NCI-H2081 treated with DMSO at 0.1 percent for 48 hours (cell line): ENCODE data around the gene RNF144B.

Experiments
- DNase-seq: peaks from one replicate; lab custom pipeline; 2025; lab: John Stamatoyannopoulos, UW

Gene RNF144B

DNA sequence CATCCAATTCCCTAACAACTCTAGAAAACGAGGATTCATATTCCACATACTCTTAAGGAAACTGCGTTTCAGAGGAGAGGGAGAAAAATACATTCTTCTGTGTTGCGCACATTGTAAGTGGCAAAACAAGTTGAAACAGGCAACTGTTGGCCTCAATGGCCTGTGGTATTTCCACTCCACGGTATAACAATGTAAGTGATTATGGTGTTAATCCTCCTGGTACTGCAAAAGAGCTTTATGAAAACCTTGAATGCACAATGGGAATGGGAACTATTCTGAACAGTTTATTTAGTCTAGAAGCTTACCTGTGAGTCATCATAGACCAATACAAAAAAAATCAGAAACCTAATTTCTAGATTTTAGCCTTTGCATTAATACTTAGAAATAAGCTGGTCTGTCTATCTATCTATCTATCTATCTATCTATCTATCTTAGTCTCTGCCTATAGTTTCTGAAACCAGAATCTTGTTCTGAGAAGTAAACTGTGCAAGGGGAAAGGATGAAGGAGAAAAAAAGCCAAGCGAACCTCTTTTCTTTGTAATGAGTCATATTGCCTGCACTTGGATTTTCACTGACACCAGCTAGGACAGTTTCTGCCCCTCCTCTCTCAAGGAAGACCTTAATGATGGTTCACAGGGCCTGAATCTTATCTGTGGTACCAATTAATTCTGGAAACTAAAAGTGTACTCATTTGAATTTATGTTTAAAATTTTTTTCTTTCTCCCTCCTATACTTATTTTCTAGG lies 101.5 kb downstream of the RNF144B start:
- DNase-seq, result no peak

DNA sequence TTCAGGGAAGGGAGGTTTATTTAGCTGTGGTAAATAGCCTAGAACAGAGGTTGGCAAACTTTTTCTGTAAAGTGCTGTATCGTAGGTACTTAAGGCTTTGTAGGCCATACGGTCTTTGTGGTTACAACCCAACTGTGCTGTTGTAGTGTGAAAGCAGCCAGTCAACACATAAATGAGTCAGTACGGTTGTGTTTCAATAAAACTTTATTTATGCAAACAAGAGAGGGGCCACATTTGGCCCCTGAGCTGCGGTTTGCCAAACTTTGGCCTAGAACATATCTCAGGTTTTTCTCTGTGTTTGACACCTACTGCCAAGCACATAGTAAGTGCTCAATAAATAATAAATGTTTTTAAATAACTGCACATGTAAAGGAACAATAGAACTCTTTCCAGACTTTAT lies 102.2 kb downstream of the RNF144B start:
- DNase-seq, result no peak

DNA sequence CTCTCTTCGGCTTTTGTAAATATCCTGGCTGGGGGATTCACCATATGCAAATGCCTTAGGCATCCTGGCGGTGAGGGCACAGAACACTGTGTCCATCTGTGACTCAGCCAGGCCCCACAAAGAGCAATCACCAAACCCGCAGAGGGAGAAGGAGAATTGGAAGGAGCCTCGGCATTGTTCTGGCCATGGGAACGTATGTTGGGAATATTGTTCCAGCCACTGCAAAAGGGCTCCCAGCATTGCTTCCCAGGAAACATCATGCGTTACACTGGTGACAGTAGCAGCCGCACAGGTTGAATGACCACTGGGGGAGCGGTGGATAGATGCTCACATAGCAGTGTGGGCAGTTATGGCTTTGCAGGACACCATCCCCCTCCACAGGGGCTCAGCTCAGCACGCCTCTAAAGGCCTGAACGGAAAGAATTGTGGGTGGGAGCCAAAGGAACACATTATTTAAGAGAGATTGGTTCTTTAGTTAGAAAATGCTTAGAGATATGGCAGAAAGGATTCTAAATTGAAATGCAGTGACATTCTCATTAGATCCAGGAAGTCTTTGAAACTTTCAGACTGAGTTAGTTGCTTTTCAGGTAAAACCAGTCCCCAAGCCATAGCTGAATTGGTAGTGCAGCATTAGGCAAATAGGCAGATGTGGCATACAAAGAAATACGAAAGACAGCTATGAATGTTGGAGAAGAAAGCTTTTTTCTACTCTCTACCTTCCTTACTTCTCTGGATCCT lies 104.3 kb downstream of the RNF144B start:
- DNase-seq, result no peak

DNA sequence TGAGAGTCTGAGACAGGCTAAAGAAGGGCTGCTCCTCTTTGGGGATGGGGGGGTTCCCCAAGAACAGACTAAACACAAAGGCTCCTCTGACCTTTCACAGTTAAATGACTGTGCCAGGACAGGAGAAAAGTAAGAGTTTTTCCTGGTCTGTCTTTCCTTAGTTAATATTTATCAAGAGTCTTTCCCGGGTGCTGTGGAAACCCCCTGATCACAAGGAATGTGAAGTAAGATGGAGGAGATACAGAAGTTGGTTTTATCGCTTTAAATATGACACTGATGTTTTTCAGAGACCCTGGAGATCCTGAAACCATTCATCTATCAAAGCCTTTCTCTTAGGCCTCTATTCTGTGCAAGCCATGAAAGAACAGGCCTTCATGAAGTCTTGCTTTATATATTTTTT lies 105.8 kb downstream of the RNF144B start:
- no peak for DNase-seq

DNA sequence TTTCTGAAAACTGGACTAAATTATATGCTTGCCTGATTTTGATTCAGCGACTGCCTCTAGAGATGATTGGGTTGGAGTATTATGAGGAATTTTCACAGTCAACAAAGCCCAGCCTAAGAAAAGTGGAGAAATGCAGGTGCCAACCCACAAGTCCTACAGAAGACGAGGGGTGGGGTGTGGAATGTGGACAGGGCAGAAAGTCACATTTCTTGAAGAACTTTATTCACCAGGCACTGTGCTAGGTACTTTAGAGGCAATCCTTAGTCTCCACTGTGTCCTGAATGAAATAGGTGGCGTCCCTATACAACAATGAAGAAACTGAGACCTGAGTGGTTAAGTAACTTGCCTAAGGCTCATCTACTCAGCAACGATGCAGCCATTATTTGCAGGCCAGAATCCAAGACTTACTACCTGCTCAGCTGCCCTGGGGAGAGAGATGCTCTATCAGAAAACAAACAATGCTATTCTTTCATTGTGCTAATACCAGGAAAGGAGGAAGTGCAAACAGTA lies 106.3 kb downstream of the RNF144B start:
- no peak for DNase-seq

DNA sequence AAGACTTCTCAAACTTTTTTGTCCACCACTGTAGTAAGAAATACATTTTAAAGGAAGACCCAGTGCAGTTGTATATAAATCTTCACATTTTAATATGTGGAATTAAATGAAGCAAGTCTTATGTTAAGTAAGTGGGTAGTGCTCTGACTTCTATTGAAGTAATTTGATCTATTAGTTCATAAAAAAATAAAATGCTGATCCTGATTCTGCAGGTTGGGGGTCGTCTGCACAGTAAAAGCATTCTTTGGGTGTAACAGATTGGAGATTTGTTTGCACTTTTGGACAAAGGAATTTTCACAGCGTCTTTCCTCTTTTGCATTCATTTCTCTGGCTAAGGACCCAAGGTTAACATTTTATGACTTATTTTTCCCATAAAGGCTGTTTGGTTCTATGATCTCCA lies 106.8 kb downstream of the RNF144B start:
- no peak for DNase-seq

DNA sequence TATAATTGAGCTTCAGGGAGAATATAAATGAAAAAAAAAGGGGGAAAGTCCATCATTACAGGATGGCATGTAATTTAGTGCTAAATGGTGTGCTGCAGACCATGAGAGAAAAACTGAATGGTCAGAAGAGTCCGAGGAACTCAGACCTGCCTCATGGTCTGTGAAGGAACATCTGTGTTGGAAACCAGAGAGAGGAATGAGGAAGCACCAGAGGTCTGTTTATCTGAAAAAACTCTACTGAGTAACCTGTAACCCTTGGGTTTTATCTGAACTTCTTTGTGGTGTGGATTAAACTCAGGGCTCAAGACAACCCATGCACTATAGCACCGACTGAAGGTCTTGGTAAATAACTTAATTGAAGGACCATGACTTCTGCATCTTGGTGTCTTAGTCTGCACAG lies 108.1 kb downstream of the RNF144B start:
- DNase-seq, result no peak

DNA sequence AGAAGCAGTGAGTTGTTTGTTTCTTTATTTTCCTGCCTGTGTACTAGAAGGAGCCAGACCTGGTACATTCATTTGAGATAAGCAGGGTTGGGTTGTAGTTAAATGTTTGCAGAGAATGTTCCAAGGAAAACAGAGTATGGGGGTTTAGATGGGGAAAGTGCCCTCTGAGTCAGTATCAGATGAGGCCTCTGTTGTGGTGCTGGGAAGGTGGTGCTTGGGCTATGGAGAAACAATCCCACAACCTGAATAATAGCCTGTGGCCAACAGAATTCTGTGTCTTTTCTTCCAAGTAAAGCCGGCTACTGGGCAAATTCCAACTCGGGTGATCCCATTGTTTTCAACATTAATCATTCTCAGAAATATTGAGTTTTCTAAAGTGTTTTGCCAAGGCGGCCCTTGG lies 109.3 kb downstream of the RNF144B start:
- no peak for DNase-seq

DNA sequence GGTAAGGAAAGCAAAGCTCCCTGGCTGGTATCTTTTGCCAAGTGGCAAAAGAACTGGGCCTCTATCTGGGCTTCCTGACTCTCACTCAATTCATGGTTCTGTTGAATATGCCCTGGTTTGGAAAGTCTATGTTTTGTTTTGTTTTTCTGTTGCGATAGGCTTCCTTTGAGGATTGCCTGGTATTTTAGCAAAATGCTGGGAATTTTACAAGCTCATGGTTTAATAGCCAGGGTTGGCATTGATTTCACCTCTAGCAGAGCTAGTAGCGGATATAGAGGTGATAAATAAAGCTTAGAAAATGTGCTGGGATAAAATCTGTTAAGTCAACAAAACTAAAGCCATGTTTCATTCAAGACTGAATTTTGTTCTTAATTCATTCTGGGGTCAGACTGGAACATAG lies 109.9 kb downstream of the RNF144B start:
- no peak for DNase-seq

DNA sequence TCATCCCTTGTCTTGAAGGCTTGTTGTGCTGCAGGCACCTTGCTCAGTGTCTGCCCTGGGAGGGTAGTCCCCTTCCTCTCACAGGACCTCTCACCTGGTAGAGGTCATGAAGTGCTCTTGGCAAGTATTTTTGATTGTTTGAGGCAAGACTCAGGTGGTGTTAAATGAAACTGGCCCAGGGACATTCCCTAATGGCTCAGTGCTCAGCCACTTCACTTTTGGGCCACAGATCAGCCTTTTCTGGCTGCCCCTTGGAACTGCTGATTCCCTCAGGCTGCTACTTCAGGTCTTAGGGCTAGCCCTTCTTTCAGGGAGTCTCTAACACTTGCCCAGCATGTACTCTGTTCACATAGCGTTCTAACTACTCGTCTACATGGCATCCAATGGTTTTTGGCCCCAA lies 111.3 kb downstream of the RNF144B start:
- no peak for DNase-seq

DNA sequence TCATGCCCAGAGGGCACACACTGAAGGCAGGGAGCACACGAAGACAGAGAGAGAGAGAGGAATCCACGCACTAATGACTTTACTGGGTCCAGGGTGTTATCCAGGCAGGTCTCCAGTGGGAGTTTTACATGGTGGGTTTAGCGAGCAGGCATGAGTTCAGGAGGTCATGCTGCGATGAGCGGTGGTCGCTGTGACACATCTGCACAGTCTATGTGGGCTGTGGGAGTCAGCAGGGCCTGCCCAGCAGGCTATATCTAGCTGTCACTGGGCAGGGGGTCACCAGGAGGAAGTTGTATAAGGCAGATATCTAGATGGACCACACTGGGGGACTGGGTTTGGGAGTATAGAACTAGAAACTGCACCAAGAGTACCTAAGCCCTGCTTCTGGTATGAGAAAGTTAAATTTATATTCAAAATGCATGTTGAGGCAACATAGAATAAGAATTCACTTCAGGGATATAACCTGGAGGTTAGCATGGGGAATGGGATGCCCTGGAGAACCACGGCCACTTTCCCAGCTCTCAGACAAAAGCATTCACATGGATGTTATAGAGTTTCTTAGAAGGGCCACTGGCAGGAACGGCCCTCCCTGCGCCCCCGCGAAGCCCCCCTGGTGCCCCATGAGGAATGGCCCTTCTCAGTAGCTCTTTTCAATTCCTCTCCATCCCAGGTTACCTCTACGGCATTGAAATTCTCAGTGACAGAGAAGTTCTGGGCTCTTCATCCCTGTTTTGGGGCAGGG lies 113.9 kb downstream of the RNF144B start:
- no peak for DNase-seq

DNA sequence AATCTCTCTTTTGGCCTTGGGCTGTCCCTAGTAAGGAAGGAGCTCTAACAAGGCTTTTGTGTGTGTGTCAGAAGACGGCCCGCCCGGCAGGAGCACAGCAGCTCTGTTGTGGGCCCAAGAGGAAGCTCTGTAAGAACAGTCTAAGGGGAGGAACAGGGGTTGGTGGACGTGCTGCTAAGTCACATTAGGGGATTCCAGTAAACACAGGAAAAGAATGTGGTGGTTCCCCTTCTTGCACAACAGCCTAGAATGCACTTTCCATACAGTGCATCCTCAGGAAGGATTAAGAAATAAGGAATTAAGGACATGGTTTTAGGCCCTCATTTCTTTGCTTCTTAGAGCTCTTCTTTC lies 114.5 kb downstream of the RNF144B start:
- no peak for DNase-seq

DNA sequence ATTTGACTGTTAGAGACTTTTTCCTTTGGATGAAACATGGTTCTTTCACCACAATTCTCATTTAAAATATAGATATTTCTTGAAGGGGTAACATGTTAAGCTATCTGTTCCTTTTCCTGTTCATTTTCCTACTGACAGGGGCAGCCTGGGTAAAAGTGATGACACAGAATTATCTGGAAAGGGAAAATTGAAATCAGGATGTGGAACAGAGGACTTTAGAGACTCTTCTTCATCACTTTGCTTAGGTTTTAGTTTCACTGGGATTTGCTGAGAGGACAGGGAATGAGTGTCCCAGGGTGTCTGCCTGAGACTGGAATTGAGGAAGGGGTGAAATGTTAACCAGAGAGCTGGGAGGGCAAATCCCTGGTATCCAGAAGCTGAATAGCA lies 116.0 kb downstream of the RNF144B start:
- DNase-seq, result no peak

DNA sequence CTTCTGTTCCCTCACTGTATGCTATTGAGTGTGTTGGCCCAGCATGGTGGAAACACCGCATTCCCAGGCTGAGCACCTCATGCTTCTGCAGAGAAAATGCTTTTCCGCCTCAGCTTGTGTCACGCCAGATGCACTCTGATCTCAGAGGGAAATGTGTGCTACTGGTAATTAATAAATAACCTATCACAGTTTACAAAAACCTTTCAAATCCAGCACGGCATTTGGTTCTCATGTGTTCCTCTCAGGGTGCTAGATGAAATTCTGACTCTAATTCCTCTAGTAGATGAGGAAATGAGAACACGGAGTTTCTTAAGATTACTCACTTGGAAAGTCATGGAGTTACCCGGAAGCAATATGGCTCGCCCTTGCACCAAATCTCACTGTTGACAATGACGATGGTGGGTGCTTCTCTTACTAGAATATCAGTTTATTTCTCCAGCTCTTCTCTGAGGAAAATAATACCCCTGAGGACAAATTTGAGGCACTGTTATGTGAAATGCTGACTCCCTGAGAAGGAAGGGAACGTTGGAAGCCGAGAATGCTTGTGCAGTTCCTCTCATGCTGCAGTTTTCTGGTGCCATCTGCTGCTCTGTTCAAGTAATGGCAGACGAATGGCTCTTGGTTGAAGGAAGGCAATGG lies 116.6 kb downstream of the RNF144B start:
- DNase-seq, result peak; percentile 57

DNA sequence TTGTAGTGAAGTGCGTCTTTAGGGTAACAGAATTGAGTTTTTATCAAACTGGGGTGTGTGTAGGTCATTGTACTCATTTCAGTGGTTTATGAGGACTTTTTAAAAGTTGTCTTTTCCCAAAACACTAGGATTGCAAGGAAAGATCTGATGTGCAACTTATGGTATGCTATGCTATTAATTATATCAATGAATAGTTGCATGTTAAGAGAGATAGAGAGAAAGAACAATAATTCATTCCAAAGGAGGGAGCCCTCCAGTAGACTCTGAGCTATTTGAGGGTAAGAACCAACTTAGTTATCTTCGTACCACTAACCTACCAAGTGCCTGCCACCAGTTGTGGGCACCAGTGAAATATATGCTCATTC lies 117.1 kb downstream of the RNF144B start:
- no peak for DNase-seq

DNA sequence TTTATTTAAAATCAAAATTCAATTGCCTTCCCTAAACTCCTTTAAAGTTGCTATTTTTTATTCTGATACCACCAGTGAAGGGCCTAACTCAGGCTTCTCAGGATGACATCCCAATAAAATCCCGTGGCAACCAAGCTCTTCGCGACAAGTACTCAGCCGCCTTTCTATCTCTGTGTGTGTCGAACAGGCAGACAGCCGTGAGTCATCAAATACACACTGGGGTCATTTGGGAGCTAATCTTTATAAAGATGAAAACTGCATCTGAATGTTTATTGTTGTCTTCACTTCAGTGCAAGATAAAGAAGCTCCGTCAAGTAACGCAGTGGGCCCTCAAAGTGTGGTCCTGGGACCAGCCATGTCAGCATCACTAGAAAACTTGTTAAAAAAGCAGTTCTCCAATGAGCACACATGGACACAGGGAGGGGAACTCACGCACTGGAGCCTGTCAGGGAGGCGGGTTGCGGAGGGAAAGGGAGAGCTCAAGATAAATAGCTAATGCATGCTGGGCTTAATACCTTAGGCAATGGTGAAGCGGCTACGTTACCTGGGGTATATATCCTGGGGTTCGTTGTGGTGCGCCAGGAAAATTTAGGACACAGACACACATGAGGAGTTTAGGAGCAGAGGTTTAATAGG lies 119.3 kb downstream of the RNF144B start:
- peak; percentile 3 for DNase-seq

DNA sequence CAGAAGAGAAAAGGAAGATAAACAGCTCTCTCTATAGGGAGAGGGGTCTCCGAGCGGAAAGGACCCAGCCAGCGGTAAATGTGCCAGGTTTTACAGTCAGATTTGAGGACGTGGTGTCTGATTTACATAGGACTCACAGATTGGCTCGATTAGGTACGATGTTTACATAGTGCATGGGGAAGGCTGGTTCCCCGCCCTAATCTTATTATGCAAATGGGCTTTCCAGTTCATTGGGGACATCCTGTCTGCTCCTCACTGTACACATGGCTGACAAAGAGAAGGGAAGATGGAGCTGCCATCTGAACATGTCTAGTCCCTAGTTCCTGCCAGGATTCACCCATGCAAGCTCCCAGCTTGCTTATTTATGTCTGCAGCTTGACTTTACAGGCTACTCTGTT lies 119.9 kb downstream of the RNF144B start:
- DNase-seq, result peak; percentile 88

DNA sequence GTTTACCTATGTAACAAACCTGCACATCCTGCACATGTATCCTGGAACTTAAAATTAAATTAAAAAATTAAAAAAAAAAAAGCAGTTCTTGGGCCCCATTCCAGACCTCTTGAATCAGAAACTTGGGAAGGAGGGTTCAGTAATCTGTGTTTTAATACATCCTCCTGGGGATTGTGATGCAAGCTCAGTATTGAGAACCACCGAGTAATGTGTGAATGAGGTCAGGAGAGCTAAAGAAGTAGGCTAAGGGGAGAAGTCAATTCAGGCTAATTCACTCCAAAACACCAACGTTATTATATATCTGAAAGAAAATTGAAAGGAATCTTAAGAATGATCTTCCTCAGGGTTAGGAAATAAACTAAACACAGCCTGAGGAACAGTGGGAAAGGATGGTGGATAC lies 120.4 kb downstream of the RNF144B start:
- no peak for DNase-seq

DNA sequence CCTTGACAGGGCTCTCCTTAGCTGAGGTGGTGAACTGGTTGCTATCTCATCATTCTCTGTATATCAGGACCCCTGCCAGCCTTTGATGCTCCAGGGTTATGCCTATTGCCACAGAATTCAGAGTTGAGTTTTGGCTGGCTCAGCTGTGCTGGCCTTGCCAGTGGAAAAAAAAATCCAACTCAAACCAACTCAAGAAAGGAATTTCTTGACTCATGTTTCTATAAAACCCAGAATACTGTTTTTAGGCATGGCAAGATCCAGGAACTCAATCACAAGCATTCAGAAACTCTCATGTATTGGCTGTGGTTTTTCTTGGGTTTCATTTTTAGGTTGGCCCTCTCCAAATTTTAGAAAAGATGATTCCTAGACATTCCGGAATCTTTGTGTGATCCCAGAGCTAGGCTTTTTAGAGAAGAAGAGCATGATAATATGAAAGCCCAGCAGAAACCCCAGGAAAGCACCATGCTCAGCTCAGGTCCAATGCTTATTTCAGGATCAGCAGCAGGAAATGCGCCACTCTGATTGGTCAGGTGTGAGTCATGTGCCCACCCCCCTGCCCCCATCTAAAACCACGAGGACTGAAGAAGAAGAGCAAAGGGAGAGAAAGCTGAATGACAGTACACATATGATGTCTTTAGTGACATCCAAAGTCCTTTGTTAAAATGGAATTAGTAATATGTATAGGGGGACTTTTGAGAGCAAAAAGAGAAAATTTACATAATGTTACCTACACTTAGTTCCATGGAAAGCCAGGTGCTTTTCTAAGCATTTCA lies 122.9 kb downstream of the RNF144B start:
- DNase-seq, result no peak

DNA sequence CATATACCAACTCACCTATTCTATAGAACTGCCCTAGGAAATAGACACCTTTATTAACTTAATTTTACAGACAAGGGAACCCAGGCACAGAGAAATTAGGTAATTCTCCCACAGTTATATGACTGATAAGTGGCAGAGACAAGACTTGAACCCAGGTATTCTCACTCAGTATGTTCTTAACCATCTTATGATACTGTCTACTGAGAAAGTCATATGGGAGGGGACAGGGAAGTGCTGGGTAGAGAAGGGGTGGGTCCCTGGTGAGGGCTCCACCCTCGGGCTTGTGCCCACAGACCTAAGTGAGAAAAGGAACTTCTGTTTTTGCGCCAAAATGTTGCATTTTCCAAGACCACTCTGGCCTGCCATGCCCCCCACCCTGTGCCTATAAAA lies 123.5 kb downstream of the RNF144B start:
- no peak for DNase-seq

DNA sequence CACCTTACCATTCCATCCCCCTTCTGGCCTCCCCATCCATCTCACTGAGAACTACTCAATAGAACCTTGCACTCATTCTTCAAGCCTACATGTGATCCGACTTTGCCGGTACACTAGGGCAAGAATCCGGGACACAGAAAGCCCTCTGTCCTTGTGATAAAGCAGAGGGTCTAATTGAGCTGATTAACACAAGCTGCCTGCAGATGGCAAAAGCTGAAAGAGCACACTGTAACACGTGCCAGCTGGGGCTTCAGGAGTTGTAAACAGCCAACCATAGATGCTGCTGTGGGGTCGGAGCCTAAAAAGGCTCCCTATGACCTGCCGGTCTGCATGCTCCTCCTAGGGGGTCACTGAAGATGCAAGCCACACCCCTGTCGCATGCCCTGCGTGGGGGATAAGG lies 124.1 kb downstream of the RNF144B start:
- DNase-seq, result no peak
